D721Med (cell line): ENCODE results near the gene RING1.

Source experiments
- DNase-seq: peaks from one replicate; pipeline ENCODE4 v3.0.0; 2011; ENCODE audit warnings: low spot score; ENCODE audit not compliant: insufficient read length
- FAIRE-seq: peaks from 2 replicates; lab custom pipeline; 2011; peaks lifted over from hg19 to GRCh38; lab: Jason Lieb, UNC
- TF ChIP-seq, protein P1 (sequence below): IDR thresholded peaks from 2 replicates; pipeline ENCODE4 v1.5.1; 2012; ENCODE audit warnings: mild to moderate bottlenecking, control low read depth; ENCODE audit not compliant: insufficient read depth; ENCODE audit errors: missing control alignments

RING1 gene

GRCh38 chr6:33200219-33201146 is 7.8 kb upstream of the RING1 start, which contains the start of the genes RXRB and SLC39A7:
Gene RXRB, minus strand, starts transcription at chr6:33200665. Its CDS starts 189 bp downstream, at chr6:33200476.
Gene SLC39A7, plus strand, starts transcription at chr6:33200867. Its CDS starts 379 bp downstream, at chr6:33201246.
- FAIRE-seq, result no peak
- peak; percentile 96 for DNase-seq
- TF ChIP-seq, protein P1, sequence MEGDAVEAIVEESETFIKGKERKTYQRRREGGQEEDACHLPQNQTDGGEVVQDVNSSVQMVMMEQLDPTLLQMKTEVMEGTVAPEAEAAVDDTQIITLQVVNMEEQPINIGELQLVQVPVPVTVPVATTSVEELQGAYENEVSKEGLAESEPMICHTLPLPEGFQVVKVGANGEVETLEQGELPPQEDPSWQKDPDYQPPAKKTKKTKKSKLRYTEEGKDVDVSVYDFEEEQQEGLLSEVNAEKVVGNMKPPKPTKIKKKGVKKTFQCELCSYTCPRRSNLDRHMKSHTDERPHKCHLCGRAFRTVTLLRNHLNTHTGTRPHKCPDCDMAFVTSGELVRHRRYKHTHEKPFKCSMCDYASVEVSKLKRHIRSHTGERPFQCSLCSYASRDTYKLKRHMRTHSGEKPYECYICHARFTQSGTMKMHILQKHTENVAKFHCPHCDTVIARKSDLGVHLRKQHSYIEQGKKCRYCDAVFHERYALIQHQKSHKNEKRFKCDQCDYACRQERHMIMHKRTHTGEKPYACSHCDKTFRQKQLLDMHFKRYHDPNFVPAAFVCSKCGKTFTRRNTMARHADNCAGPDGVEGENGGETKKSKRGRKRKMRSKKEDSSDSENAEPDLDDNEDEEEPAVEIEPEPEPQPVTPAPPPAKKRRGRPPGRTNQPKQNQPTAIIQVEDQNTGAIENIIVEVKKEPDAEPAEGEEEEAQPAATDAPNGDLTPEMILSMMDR, result no peak

DNA sequence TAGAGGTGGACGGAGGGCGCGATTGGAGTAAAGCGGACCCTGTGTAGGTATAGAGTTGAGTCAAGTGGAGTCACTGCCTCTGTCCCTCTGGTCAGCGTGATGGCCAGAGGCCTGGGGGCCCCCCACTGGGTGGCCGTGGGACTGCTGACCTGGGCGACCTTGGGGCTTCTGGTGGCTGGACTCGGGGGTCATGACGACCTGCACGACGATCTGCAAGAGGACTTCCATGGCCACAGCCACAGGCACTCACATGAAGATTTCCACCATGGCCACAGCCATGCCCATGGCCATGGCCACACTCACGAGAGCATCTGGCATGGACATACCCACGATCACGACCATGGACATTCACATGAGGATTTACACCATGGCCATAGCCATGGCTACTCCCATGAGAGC is 7.2 kb upstream of the RING1 start:
- no peak for FAIRE-seq
- TF ChIP-seq, protein P1, result no peak

GRCh38 chr6:33201935-33202334 is 6.4 kb upstream of the RING1 start:
- TF ChIP-seq, protein P1, result no peak
- FAIRE-seq, result no peak

More for the DNA sequence above, 7.2 kb upstream of the RING1 start:
- DNase-seq, result no peak

DNA sequence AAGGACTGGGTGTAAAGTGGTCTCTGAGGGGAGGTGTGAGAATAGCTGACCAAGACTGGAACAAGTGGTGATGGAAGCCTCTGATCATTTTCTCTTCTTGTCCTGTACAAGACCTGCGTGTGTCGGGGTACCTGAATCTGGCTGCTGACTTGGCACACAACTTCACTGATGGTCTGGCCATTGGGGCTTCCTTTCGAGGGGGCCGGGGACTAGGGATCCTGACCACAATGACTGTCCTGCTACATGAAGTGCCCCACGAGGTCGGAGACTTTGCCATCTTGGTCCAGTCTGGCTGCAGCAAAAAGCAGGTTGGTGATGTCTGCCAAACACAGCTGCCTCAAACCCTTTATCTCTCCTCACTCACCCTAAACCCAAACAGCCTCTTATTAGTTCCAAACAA is 5.5 kb upstream of the RING1 start:
- FAIRE-seq (no peak), DNase-seq (no peak)
- TF ChIP-seq, protein P1, result no peak

More at GRCh38 chr6:33201935-33202334, 6.4 kb upstream of the RING1 start:
- DNase-seq, result no peak

DNA sequence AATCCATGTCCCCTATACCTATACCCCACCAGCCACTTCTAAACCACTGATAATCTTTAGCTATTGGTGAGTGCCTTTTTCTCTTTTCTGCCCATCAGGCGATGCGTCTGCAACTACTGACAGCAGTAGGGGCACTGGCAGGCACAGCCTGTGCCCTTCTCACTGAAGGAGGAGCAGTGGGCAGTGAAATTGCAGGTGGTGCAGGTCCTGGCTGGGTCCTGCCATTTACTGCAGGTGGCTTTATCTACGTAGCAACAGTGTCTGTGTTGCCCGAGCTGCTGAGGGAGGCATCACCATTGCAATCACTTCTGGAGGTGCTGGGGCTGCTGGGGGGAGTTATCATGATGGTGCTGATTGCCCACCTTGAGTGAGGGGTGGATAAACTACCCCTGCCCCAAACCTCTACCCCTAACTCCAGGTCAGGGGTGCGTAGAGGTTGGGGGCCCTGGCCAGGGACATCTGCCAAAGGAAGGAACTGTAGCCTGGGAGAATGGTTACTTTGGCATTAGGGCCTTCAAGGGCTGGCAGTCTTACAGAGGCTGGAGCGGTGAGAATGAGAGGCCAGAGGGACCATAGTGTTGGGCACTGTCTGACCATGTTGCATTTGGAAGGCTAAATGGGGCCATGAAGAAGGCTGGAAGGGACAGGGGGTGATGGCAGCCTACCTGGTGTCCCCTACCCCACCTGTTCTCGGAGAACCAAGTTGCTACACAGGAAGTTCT is 4.7 kb upstream of the RING1 start:
- DNase-seq (no peak), FAIRE-seq (no peak)
- TF ChIP-seq, protein P1, result no peak

DNA sequence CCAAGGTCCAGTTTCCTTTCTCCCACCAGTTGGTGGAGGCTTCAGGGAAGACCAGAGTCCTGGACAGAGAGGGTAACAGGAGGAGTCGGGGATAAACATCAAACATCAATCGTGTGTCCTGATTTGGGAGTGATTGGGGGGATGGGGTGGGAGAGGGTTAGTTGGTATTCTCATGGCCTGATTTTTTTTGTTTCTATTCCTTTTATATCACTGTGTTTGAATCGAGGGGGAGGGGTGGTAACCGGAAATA is 4.2 kb upstream of the RING1 start:
- TF ChIP-seq, protein P1, result no peak
- FAIRE-seq (no peak), DNase-seq (no peak)
